22Rv1 (cell line): ENCODE results near the gene KARS1.
A peak's percentile ranks its signal among the peaks of the same experiment; 100 is the strongest.

Source experiments
- H3K27ac ChIP-seq: fragments of 450-650 bp; 2 replicates; pipeline ENCODE4 v1.5.1; 2017
- CTCF ChIP-seq: fragments of 450-650 bp; IDR thresholded peaks from 2 replicates; pipeline ENCODE4 v1.5.1; 2017; ENCODE audit warnings: mild to moderate bottlenecking
- ZFX ChIP-seq: fragments of 450-650 bp; IDR thresholded peaks from 2 replicates; pipeline ENCODE4 v1.6.1; 2017; ENCODE audit warnings: antibody characterized with exemption, borderline replicate concordance

Gene KARS1

GRCh38 chr16:75660726-75661302, 13.3 kb upstream of the KARS1 start:
- TF ChIP-seq CTCF (no peak), ZFX (no peak)
- H3K27ac ChIP-seq = no peak overlapping the region

GRCh38 chr16:75660321-75660720, 12.9 kb upstream of the KARS1 start:
- H3K27ac ChIP-seq = no peak overlapping the region
- TF ChIP-seq CTCF (no peak), ZFX (no peak)

GRCh38 chr16:75658175-75658574, 10.7 kb upstream of the KARS1 start:
- no peak overlapping the region for H3K27ac ChIP-seq
- TF ChIP-seq ZFX (no peak), CTCF (no peak)

- no peak overlapping the region for H3K27ac ChIP-seq
These were observed 6.5 kb upstream of the KARS1 start for GRCh38 chr16:75653922-75654321.

GRCh38 chr16:75648265-75649076, 1.0 kb upstream of the KARS1 start:
- TF ChIP-seq ZFX (no peak), CTCF (no peak)
- H3K27ac ChIP-seq = peak overlapping the region; percentile 95

More at GRCh38 chr16:75653922-75654321, 6.5 kb upstream of the KARS1 start:
- TF ChIP-seq ZFX (no peak), CTCF (no peak)

- TF ChIP-seq ZFX (no peak), CTCF (no peak)
- peak overlapping the region; percentile 95 for H3K27ac ChIP-seq
These were observed 363 bp downstream of the KARS1 start for GRCh38 chr16:75647112-75647491.
